LNCaP clone FGC (cell line): ENCODE results near the gene MRTFA.
"Not testable (repeated sequence)": the region's sequence is repeated elsewhere in the genome, so short reads cannot be mapped to it uniquely, and the experiment has no call there.

ENCODE experiments used
- DNase-seq: peaks from one replicate; pipeline ENCODE4 v3.0.0-alpha.2; 2011; ENCODE audit warnings: low read depth
- H3K4me3 ChIP-seq: 2 replicates; pipeline ENCODE4 v1.5.1; 2011; ENCODE audit warnings: mild to moderate bottlenecking, low read depth, low read length, control low read depth
- TF ChIP-seq, protein P1 (sequence below): IDR thresholded peaks from 2 replicates; pipeline ENCODE4 v1.5.1; 2012; ENCODE audit warnings: mild to moderate bottlenecking; ENCODE audit not compliant: control insufficient read depth, insufficient read depth; ENCODE audit errors: extremely low read depth

MRTFA gene

DNA sequence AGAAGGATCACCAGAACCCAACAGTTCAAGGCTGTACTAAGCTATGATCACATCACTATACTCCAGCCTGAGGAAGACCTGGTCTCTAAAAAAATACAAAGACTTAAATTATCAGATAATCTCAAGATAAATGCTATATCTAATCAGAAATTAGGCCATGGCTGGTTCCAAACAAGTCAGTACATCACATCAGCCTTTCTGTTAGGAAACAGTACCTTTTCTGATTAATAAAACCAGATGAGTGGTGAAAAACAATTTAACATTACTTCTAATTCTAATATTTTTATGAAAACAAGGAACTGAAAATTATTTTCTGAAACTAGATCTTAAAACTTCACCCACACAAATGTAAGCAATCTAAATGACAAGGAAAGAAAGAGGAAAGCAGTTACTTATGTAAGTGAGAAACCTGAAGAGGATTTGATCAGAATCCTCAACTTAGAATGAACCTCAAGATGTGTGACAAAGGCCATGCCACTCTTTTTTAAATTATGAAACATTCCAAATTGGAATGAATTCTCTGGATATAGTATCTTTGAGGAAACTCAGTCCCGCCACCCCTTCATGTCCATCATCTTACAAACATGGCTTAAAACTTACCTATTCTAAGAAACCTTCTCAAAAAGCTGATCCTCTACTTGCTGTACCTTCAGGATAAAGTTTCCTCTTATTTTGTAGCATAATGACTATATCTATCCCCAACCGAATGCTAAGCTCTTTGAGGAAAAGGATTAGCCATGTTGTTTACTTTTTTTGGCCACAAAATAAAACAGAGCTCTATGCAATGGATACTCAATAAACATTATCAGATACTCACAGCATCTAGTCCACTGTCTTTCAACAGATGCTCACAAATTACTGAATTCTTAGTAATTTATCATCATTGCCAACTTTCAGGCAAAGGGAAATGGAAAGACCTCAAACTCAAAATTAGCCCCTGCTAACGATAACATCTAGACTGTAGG, 132.0 kb downstream of the MRTFA start:
- TF ChIP-seq, protein P1, sequence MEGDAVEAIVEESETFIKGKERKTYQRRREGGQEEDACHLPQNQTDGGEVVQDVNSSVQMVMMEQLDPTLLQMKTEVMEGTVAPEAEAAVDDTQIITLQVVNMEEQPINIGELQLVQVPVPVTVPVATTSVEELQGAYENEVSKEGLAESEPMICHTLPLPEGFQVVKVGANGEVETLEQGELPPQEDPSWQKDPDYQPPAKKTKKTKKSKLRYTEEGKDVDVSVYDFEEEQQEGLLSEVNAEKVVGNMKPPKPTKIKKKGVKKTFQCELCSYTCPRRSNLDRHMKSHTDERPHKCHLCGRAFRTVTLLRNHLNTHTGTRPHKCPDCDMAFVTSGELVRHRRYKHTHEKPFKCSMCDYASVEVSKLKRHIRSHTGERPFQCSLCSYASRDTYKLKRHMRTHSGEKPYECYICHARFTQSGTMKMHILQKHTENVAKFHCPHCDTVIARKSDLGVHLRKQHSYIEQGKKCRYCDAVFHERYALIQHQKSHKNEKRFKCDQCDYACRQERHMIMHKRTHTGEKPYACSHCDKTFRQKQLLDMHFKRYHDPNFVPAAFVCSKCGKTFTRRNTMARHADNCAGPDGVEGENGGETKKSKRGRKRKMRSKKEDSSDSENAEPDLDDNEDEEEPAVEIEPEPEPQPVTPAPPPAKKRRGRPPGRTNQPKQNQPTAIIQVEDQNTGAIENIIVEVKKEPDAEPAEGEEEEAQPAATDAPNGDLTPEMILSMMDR = no peak

DNA sequence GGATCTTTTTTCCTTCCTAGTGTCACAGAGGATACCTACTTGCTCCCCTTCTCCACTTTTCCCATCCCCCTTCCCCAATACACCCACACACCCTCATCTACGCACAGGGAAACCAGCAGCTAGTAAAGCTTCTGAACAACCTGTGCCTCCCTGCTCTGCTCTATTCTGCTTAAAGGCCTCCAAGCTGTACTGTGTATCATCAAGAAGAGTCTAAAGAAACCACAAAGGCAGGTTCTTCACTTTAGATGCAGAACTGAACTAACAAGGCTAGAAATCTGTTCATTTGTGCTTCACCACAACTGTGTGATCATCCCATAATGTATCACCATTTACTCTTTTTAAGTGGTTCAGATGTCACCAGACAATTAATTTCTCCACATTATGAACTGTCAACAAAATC, 133.6 kb downstream of the MRTFA start:
- H3K4me3 ChIP-seq = no peak overlapping the region
- no peak for DNase-seq

More for the DNA sequence above, 132.0 kb downstream of the MRTFA start:
- no peak for DNase-seq
- no peak overlapping the region for H3K4me3 ChIP-seq

DNA sequence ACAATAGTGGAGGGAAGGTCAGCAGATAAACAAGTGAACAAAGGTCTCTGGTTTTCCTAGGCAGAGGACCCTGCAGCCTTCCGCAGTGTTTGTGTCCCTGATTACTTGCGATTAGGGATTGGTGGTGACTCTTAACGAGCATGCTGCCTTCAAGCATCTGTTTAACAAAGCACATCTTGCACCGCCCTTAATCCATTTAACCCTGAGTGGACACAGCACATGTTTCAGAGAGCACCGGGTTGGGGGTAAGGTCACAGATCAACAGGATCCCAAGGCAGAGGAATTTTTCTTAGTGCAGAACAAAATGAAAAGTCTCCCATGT, 136.1 kb downstream of the MRTFA start:
- not testable (repeated sequence) for H3K4me3 ChIP-seq, DNase-seq

More for the DNA sequence above, 133.6 kb downstream of the MRTFA start:
- TF ChIP-seq, protein P1 = no peak

DNA sequence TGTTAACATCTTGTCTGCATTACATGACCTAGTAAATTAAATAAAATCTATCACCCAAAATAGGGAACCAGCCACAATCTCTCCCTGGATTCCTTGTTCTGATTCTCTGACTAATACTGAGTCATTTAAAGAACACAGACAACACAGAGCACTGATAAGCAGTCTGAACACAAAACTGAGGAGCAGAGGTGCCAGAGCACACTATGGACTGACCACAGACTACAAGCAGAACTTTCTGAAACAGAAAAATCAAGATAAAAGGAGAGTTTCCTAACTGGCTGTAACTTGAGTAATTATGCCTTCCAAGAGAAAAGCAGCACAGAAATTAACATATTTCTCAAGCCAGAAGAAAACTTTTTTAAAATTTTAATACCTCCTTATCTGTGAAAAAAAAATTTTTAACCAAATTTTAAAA, 137.3 kb downstream of the MRTFA start:
- H3K4me3 ChIP-seq = no peak overlapping the region
- TF ChIP-seq, protein P1 = no peak
- DNase-seq = no peak

DNA sequence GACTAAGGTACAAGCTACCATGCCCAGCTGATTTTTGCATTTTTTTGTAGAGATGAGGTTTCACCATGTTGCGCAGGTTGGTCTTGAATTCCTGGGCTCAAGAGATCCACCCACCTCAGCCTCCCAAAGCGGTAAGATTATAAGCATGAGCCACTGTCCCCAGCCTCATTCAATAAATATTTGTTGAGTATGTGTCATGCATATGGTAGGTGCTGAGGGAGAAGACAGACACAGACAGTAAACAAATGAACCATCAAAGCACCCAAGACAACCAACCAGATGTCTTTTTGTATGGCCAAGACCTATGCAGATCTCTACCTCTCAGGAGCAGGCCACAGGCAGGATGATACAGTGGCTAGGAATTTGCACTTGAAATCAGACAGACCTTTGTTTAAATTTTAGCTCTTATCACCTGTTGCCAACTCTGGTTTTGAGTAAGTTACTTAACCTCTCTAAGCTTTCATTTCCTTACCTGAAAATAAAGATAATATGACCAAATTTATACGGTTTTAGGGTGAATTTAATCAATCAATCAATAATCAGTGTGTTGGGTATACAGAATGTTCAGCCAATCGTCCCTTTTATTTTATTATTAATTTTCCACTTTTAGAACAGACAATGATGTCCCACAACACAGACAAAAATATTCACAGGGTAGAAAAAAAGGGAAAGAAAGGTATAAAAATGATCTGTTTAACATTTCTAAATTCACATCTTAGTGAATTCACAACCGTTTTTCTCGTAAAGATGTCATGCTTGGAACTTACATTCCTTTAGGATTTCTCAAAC, 137.9 kb downstream of the MRTFA start:
- TF ChIP-seq, protein P1 = no peak
- DNase-seq = peak; percentile 38
- no peak overlapping the region for H3K4me3 ChIP-seq

DNA sequence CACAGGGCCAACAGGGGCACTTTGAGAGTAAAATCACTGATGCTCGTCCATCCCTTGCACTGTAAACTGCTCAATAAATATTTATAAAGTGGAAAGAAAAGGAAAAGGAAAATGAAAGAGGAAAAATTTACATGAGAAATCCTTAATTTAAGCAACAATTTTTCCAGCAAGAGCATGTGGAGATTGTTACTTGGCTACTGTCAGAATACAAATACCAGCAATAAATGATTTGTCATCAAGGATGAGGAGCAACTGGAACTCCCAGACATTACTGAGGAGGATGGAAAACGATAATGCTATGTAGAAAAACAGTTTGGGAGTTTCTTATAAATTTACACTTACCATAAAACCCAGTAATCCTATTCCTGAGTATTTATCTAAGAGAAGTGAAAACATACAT, 143.1 kb downstream of the MRTFA start:
- TF ChIP-seq, protein P1 = no peak
- no peak for DNase-seq
- H3K4me3 ChIP-seq = no peak overlapping the region

DNA sequence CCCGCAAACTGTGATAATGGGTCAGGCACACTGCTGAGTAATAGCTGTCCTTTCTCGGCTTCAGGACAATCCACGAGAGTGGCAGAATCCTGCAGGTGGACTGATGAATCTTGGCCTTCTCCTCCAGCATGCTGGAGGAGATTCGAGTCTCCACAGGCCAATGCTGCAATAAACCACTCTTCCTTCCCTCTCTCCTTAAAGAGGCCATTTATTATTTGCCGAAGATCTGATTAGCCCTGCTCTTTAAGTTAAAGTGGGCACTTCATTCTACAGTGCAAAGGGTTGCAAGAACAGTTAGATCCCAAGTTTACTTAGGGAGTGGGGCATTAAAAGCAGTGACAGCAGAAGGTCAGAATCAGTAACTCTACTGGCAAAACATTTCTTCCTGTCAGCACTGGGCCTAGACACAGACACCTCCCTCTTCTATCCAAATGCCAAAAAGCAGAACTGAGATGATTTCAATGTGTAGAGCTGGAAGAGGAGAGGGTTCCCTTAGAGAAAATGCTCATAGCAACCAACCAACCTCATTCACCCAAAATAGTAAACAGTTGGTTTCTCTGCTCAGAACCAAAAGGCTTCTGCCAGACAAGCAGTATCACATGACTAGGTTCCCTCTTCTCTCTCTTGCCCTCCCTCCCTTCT, 144.4 kb downstream of the MRTFA start:
- no peak overlapping the region for H3K4me3 ChIP-seq
- no peak for DNase-seq
- TF ChIP-seq, protein P1 = no peak
